Endothelial cell of umbilical vein (primary cell): ENCODE results near the gene ZNF821. TPM values are rescaled to one million over a fixed set of nuclear protein-coding genes. Genes with fewer than 3 reads are reported as not detected.

Experiments
- BruUV-seq: library from RNA; stranded (reverse); fragments of 400-500 nt; replicated peaks from 2 replicates; lab custom pipeline; 2021; lab: Mats Ljungman, UMichigan
- CTCF ChIA-PET: fragments of 300-600, 350-600 bp; sonication (Branson Sonifier 250); formaldehyde crosslinking; loops from one replicate; lab custom pipeline; 2021; ENCODE audit warnings: antibody characterized with exemption, inconsistent platforms; lab: Charles Lee
- POLR2A ChIA-PET: fragments of 300-600, 350-600 bp; sonication (Branson Sonifier 250); formaldehyde crosslinking; loops from one replicate; lab custom pipeline; 2021; ENCODE audit warnings: antibody characterized with exemption, inconsistent platforms; lab: Charles Lee
- DNase-seq: peaks from one replicate; pipeline ENCODE4 v3.0.0-alpha.2; 2011; ENCODE audit warnings: low read depth, low spot score
- FAIRE-seq: peaks from 2 replicates; lab custom pipeline; 2011; peaks lifted over from hg19 to GRCh38; lab: Jason Lieb, UNC
- H2AFZ ChIP-seq: 2 replicates; pipeline ENCODE4 v1.6.0; 2012; ENCODE audit warnings: low read depth, low read length, control low read depth, inconsistent platforms
- H3K27ac ChIP-seq: 2 replicates; pipeline ENCODE4 v1.5.1; 2011; ENCODE audit warnings: low read depth, mild to moderate bottlenecking, control low read depth, low read length, moderate library complexity; ENCODE audit not compliant: insufficient read depth
- H3K27me3 ChIP-seq, 2 experiments: 2 replicates each; pipeline versions ENCODE4 v1.6.0 to v1.6.1; 2011; ENCODE audit warnings: low read length in 2 of 2, mixed read lengths in 1 of 2; ENCODE audit not compliant: control insufficient read depth in 2 of 2, insufficient read depth in 2 of 2
- H3K36me3 ChIP-seq, 2 experiments: 2 replicates in 1 of 2; 3 replicates in 1 of 2; pipeline ENCODE4 v1.5.1; 2011; ENCODE audit warnings: low read length in 2 of 2, mild to moderate bottlenecking in 1 of 2, moderate library complexity in 1 of 2; ENCODE audit not compliant: control insufficient read depth in 2 of 2, insufficient read depth in 2 of 2; ENCODE audit errors: extremely low read depth in 1 of 2
- H3K4me1 ChIP-seq: 3 replicates; pipeline ENCODE4 v1.5.1; 2011; ENCODE audit warnings: mild to moderate bottlenecking, low read length; ENCODE audit not compliant: control insufficient read depth, insufficient read depth; ENCODE audit errors: extremely low read depth
- H3K4me2 ChIP-seq: 2 replicates; pipeline ENCODE4 v1.6.1; 2011; ENCODE audit warnings: low read length, control low read depth, mixed read lengths; ENCODE audit not compliant: insufficient read depth
- H3K4me3 ChIP-seq, 3 experiments: fragments of 200-600 bp in 1 of 3; sonication (generic), shearing (Covaris generic) in 1 of 3; replicated peaks in 1 of 3; 2 replicates each; pipeline ENCODE4 v1.5.1; 2011 to 2016; ENCODE audit warnings: control low read depth in 3 of 3, low read length in 3 of 3, mild to moderate bottlenecking in 2 of 3, inconsistent platforms in 1 of 3, low read depth in 1 of 3, moderate library complexity in 1 of 3; ENCODE audit not compliant: insufficient read depth in 1 of 3
- H3K79me2 ChIP-seq: 2 replicates; pipeline ENCODE4 v1.6.0; 2012; ENCODE audit warnings: low read length, inconsistent platforms; ENCODE audit not compliant: control insufficient read depth, insufficient read depth
- H3K9ac ChIP-seq: replicated peaks from 2 replicates; pipeline ENCODE3; 2011; ENCODE audit warnings: low read length, control low read depth; ENCODE audit not compliant: insufficient read depth; ENCODE audit errors: extremely low read depth
- H3K9me1 ChIP-seq: replicated peaks from 3 replicates; pipeline ENCODE4 v1.6.0; 2011; ENCODE audit warnings: mild to moderate bottlenecking, low read length; ENCODE audit not compliant: control insufficient read depth, insufficient read depth; ENCODE audit errors: extremely low read depth
- H3K9me3 ChIP-seq: replicated peaks from 2 replicates; pipeline ENCODE4 v1.5.1; 2012; ENCODE audit warnings: low read length, inconsistent platforms; ENCODE audit not compliant: control insufficient read depth, insufficient read depth
- H4K20me1 ChIP-seq: replicated peaks from 2 replicates; pipeline ENCODE3; 2011; ENCODE audit warnings: mild to moderate bottlenecking, low read length; ENCODE audit not compliant: control insufficient read depth, insufficient read depth; ENCODE audit errors: extremely low read depth
- EZH2 ChIP-seq: IDR thresholded peaks from 2 replicates; pipeline ENCODE4 v1.6.1; 2012; ENCODE audit warnings: borderline replicate concordance, low read depth, mild to moderate bottlenecking, moderate library complexity, low read length, inconsistent platforms; ENCODE audit not compliant: severe bottlenecking
- FOS ChIP-seq: IDR thresholded peaks from 2 replicates; pipeline ENCODE4 v1.6.1; 2011; ENCODE audit warnings: mild to moderate bottlenecking, low read length, moderate library complexity, borderline replicate concordance; ENCODE audit not compliant: insufficient read depth
- GATA2 ChIP-seq: IDR thresholded peaks from 2 replicates; pipeline ENCODE4 v1.7.0; 2011; ENCODE audit warnings: low read depth, mild to moderate bottlenecking, moderate library complexity, mixed read lengths, low read length; ENCODE audit not compliant: insufficient read length, insufficient read depth
- JUN ChIP-seq: IDR thresholded peaks from 2 replicates; pipeline ENCODE4 v1.6.1; 2011; ENCODE audit warnings: borderline replicate concordance, low read depth; ENCODE audit not compliant: insufficient read length, insufficient read depth
- MAX ChIP-seq: IDR thresholded peaks from 2 replicates; pipeline ENCODE4 v1.6.1; 2011; ENCODE audit not compliant: insufficient read depth, insufficient read length
- MYC ChIP-seq: IDR thresholded peaks from one replicate; pipeline ENCODE4 v1.6.1; 2011; ENCODE audit warnings: mild to moderate bottlenecking, low read depth, low read length
- POLR2A ChIP-seq: IDR thresholded peaks from 2 replicates; pipeline ENCODE4 v1.6.1; 2012; ENCODE audit warnings: low read depth, mild to moderate bottlenecking, control low read depth, low read length
- POLR2AphosphoS5 ChIP-seq: IDR thresholded peaks from 2 replicates; pipeline ENCODE4 v1.6.1; 2012; ENCODE audit warnings: low read depth, mild to moderate bottlenecking, control low read depth, low read length, moderate library complexity; ENCODE audit not compliant: insufficient read depth
- dilution Hi-C: fragments of 300-500 bp; cut with MboI; formaldehyde crosslinking; loops from one replicate; pipeline ENCODE4 v1.15.0; 2019; ENCODE audit warnings: low sequenced_read_pairs; ENCODE audit not compliant: extremely low pct_ligation_motif_present
- intact Hi-C: fragments of 100-400 bp; cut with micrococcal nuclease; formaldehyde crosslinking; loops from one replicate; pipeline ENCODE4 v1.10.0; 2022
- polyA plus RNA-seq, 4 experiments: library from polyadenylated mRNA; depleted of rRNA in 3 of 4; stranded (reverse) in 3 of 4; unstranded in 1 of 4; fragments of >200 nt; gene quantifications; 2 replicates each; pipeline versions ENCODE4 v1.2.1 to v1.2.3, GENCODE V29; 2011 to 2012; ENCODE audit warnings: missing spikeins in 1 of 4
- total RNA-seq: library from RNA; stranded (reverse); gene quantifications from 2 replicates; pipeline ENCODE4 v1.2.3, GENCODE V29; 2021
- TF ChIP-seq, protein P1 (sequence below), 2 donors: IDR thresholded peaks; 1 replicate in 1 of 2; 2 replicates in 1 of 2; pipeline ENCODE4 v1.5.1; 2011; ENCODE audit warnings: low read length in 2 of 2, mild to moderate bottlenecking in 2 of 2, moderate library complexity in 2 of 2, control low read depth in 1 of 2, inconsistent platforms in 1 of 2, low read depth in 1 of 2; ENCODE audit not compliant: insufficient read depth in 1 of 2; ENCODE audit errors: extremely low read depth in 1 of 2

ZNF821 gene
- total and polyA plus RNA-seq, 2 donors (not counting 3 experiments of a cell fraction or from before 2014, with no cell fraction given) = 7.3 to 8.1 TPM

DNA sequence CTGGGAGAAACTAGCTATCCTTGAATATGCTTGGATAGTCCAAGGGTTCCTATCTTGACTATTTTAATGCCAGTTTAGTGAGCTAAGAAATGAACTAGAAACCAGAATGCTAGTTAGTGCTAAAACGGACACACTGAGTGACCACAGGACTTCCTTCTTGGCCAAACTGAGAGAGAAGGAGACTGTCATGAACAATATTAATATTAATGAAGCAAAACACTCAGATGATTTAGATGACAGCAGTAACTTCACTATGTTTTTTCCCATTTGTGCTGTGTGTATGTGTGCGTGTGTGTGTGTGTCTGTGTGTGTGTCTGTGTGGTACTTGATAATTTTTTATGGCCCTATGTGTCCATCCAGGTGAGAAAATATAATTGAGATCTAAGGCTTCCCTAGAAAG lies 40.4 kb downstream of the ZNF821 start:
- no TSS peak for BruUV-seq

More for the DNA sequence above, 40.4 kb downstream of the ZNF821 start:
- DNase-seq = no peak
- Histone ChIP-seq H3K36me3 (peaks cover 0 to 4% of the 10 kb centered on the region in 2 experiments), H3K4me1 (peaks cover 12% of the 10 kb centered on the region), H3K27ac (no peak overlapping the region), H4K20me1 (no peaks in the 10 kb centered on the region), H3K9ac (no peak overlapping the region), H3K4me3 (no peak overlapping the region), H3K4me2 (no peak overlapping the region), H3K79me2 (peaks cover 24% of the 10 kb centered on the region), H3K27me3 (no peaks in the 10 kb centered on the region), H2AFZ (no peak overlapping the region), H3K9me1 (no peaks in the 10 kb centered on the region), H3K9me3 (no peaks in the 10 kb centered on the region)
- dilution Hi-C loops = loop anchor here (10.0 kb wide), 1 partner anchor 59 kb away; no protein-coding TSS in a partner anchor
- no peak for TF ChIP-seq POLR2AphosphoS5
- TF ChIP-seq MAX = no peak
- TF ChIP-seq JUN = no peak
- TF ChIP-seq EZH2 = no peak
- no peak for TF ChIP-seq GATA2
- no peak for TF ChIP-seq FOS
- no peak for TF ChIP-seq MYC
- TF ChIP-seq POLR2A = no peak
- TF ChIP-seq, protein P1, sequence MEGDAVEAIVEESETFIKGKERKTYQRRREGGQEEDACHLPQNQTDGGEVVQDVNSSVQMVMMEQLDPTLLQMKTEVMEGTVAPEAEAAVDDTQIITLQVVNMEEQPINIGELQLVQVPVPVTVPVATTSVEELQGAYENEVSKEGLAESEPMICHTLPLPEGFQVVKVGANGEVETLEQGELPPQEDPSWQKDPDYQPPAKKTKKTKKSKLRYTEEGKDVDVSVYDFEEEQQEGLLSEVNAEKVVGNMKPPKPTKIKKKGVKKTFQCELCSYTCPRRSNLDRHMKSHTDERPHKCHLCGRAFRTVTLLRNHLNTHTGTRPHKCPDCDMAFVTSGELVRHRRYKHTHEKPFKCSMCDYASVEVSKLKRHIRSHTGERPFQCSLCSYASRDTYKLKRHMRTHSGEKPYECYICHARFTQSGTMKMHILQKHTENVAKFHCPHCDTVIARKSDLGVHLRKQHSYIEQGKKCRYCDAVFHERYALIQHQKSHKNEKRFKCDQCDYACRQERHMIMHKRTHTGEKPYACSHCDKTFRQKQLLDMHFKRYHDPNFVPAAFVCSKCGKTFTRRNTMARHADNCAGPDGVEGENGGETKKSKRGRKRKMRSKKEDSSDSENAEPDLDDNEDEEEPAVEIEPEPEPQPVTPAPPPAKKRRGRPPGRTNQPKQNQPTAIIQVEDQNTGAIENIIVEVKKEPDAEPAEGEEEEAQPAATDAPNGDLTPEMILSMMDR (IDR thresholded peaks at IDR 0.05; ENCODE audit: extremely low read depth in 1 of 2, insufficient read depth in 1 of 2, low read depth in 1 of 2, low read length in 2 of 2) = no peak
- FAIRE-seq = no peak
- ChIA-PET CTCF (interaction anchor here (1.0 to 2.0 kb wide), 4 partner anchors 13 to 118 kb away, joined by 3 to 9 read pairs (median 3); no protein-coding TSS in a partner anchor), POLR2A (interaction anchor here (0.6 kb wide), 1 partner anchor 114 kb away, joined by 3 read pairs; no protein-coding TSS in a partner anchor)
- intact Hi-C loops = no loop called here
